ENCODE results near the gene LPP.

- TF ChIP-seq CTCF (IDR thresholded peaks at IDR 0.05; ENCODE audit: low read length) (no peak), EZH2 (IDR thresholded peaks at IDR 0.05; ENCODE audit: borderline replicate concordance, low read length) (no peak)
Observed at GRCh38 chr3:188938999-188939398, 785.0 kb downstream of the LPP start.
